Keratinocyte (primary cell): ENCODE results near the gene SST.

ENCODE experiments used
- EZH2 ChIP-seq: IDR thresholded peaks from one replicate; pipeline ENCODE4 v1.6.1; 2012; ENCODE audit warnings: inconsistent platforms, mild to moderate bottlenecking, low read length, moderate library complexity
- TF ChIP-seq, protein P1 (sequence below), 3 experiments: IDR thresholded peaks in 1 of 3; conservative IDR thresholded peaks in 1 of 3; optimal IDR thresholded peaks in 1 of 3; 2 replicates in 2 of 3; 3 replicates in 1 of 3; pipeline versions ENCODE3 to v1.5.1; 2011; ENCODE audit warnings: low read length in 3 of 3, mild to moderate bottlenecking in 3 of 3, moderate library complexity in 2 of 3, control low read depth in 1 of 3, inconsistent platforms in 1 of 3; ENCODE audit not compliant: insufficient read depth in 2 of 3; ENCODE audit errors: extremely low read depth in 1 of 3

DNA sequence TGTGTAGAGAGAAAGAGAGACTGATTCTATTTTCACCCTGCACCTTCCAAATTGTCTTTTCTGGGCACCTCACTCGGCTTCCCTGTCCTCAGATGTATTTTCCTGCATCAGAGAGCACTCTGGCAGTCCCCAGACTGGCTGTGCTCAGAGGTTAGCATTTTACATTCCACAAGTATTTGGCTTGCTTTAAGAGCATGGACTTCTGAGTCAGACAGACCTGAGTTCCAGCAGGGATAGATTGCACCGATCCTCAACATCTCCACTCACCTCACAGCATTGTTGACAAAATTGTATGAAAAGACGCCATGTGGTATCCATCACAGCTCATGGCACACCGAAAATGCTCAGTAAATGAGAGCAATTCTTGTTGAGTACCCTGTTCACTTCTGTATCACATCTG, 45.6 kb downstream of the SST start:
- TF ChIP-seq, protein P1, sequence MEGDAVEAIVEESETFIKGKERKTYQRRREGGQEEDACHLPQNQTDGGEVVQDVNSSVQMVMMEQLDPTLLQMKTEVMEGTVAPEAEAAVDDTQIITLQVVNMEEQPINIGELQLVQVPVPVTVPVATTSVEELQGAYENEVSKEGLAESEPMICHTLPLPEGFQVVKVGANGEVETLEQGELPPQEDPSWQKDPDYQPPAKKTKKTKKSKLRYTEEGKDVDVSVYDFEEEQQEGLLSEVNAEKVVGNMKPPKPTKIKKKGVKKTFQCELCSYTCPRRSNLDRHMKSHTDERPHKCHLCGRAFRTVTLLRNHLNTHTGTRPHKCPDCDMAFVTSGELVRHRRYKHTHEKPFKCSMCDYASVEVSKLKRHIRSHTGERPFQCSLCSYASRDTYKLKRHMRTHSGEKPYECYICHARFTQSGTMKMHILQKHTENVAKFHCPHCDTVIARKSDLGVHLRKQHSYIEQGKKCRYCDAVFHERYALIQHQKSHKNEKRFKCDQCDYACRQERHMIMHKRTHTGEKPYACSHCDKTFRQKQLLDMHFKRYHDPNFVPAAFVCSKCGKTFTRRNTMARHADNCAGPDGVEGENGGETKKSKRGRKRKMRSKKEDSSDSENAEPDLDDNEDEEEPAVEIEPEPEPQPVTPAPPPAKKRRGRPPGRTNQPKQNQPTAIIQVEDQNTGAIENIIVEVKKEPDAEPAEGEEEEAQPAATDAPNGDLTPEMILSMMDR (optimal IDR thresholded peaks at IDR 0.05 in 1 of 3, IDR thresholded peaks at IDR 0.05 in 1 of 3, conservative IDR thresholded peaks at IDR 0.05 in 1 of 3; ENCODE audit: extremely low read depth in 1 of 3, insufficient read depth in 2 of 3, low read length in 3 of 3), result no peak
- no peak for TF ChIP-seq EZH2
